T follicular helper cell (primary cell): ENCODE results near the gene GALNT11.
"Not testable (repeated sequence)": the region's sequence is repeated elsewhere in the genome, so short reads cannot be mapped to it uniquely, and the experiment has no call there.

ENCODE experiments used
- DNase-seq: peaks from one replicate; pipeline ENCODE4 v3.0.0-alpha.2; 2020; ENCODE audit warnings: low read depth

GALNT11 gene

DNA sequence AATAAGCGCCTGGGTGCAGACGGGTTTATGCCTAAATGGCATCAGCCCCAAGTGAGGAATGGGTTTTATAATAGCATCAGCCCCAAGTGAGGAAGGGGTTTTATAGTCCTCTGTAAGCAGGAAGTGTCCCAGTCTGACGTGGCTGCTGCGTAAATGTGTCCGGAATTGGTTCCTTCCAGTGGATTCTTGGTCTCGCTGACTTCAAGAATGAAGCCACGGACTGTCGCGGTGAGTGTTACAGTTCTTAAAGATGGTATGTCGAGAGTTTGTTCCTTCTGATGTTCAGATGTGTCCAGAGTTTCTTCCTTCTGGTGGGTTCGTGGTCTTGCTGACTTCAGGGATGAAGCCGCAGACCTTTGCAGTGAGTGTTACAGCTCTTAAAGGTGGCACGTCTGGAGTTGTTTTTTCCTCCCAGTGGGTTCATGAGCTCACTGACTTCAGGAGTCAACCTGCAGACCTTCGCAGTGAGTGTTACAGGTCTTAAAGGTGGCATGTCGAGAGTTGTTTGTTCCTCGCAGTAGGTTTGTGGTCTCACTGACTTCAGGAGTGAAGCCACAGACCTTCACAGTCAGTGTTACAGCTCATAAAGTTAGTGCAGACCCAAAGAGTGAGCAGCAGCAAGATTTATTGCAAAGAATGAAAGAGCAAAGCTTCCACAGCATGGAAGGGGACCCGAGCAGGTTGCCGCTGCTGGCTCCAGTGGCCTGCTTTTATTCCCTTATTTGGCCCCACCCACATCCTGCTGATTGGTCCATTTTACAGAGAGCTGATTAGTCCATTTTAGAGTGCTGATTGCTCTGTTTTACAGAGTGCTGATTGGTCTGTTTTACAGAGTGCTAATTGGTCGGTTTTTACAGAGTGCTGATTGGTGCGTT lies 2.3 kb downstream of the GALNT11 start:
- not testable (repeated sequence) for DNase-seq

DNA sequence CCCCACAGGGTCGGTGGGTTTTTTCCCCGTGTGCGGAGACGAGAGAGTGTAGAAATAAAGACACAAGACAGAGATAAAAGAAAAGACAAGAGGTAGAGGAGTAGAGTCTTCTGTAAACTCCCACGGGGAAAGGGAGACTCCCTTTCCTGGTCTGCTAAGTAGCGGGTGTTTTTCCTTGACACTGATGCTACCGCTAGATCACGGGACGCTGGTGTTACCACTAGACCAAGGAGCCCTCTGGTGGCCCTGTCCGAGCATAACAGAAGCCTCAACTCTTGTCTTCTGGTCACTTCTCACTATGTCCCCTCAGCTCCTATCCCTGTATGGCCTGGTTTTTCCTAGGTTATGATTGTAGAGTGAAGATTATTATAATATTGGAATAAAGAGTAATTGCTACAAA lies 4.6 kb downstream of the GALNT11 start:
- DNase-seq = not testable (repeated sequence)

DNA sequence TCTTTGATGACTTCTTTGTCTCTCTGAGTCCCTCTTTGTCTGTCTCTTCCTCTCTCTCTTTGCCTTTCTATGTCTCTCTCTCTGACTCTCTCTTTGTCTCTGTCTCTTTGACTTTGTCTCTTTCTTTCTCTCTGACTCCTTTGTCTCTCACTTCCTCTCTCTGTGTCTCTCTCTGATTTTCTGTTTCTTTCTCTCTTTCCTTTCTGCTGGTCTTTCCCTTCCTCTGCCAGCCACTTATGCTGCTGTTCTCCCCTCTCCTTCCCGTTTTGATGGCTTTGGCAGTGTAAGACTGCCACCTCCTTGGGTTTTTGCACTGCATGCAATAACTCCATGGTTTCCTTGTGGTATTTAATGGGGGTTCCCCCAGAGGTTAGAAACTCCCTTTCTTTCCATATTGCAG lies 5.2 kb downstream of the GALNT11 start:
- DNase-seq = not testable (repeated sequence)

DNA sequence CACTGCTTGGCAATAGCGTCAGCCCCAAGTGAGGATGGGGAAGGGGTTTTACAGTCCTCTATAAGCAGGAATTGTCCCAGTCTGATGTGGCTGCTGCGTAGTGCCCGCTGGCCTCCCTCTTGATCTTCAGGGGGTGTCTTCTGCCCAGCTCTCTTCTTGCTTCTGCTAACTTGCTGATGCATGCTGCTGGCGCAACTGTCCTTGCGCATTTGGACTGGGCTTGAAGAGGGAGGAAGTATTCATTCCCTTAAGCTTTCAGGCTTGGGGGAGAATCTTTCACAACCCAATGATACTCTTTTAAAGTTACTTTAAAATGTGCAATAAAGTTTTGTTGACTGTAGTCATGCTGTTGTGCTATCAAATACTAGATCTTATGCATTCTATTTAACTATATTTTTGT lies 10.3 kb downstream of the GALNT11 start:
- no peak for DNase-seq

DNA sequence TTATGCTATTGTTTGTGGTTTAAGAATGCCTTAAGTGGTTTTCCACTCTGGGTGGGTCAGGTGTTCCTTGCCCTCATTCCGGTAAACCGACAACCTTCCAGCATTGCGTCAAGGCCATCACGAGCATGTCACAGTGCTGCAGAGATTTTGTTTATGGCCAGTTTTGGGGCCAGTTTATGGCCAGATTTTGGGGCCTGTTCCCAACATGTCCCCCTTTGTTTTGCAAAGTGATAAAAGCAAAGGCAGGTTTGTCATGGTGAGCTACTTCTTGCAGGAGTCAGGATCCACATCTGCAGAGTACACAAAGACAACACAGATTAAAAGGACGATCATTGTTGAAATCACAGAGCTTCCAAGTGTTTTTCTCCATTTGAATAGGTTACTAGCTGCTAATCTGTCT lies 12.9 kb downstream of the GALNT11 start:
- not testable (repeated sequence) for DNase-seq

DNA sequence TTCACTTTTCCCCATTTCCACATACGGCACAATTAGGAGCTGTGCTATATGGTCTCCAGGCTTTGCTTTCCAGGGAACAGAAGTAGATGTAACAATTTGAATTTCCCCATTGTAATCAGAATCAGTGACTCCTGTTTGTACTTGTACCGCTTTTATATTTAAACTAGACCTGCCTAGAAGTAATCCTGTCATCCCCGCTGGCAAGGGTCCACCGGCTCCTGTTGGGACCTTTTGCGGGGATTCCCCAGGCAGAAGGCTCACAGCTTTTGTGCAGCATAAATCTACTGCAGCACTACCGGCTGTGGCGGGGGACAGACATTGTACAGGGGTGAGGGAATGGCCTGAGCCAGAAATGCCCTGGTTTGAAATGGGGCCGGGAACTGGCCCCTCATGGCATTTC lies 17.6 kb downstream of the GALNT11 start:
- DNase-seq = not testable (repeated sequence)

DNA sequence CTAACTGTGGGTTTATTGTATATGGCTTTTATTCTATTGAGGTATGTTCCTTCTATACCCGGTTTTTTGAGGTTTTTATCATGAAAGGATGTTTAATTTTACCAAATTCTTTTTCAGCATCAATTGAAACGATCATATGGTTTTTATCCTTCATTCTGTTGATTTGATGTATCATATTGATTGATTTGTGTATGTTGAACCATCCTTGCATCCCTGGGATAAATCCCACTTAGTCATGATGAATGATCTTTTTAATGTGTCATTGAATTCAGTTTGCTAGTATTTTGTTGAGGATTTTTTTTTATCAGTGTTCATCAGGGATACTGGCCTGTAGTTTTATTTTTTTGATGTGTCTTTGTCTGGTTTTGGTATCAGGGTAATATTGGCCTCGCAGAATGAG lies 19.4 kb downstream of the GALNT11 start:
- DNase-seq = not testable (repeated sequence)

DNA sequence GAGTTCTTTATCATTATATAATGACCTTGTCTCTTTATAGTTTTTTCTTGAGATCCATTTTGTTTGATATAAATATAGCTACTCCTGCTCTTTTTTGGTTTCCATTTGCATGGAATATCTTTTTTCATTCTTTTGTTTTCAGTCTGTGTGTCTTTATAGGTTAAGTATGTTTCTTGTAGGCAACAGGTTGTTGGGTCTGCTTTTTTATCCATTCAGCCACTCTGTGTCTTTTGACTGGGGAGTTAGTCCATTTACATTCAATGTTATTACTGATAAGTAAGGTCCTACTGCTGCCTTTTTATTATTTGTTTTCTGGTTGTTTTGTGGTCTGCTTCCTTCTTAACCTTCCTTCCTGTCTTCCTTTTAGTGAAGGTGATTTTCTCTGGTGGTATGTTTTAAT lies 21.1 kb downstream of the GALNT11 start:
- no peak for DNase-seq

DNA sequence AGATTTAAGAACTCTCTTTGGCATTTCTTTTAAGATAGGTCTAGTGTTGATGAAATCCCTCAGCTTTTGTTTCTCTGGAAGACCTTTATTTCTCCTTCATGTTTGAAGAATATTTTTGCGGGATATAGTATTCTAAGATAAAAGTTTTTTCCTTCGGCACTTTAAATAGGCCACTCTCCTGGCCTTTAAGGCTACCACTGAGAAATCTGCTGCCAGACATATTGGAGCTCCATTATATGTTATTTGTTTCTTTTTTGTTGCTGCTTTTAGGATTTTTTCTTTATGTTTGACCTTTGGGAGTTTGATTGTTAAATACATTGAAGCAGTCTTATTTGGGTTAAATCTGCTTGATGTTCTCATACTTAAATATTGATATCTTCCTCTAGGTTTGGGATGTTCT lies 22.6 kb downstream of the GALNT11 start:
- DNase-seq = no peak

DNA sequence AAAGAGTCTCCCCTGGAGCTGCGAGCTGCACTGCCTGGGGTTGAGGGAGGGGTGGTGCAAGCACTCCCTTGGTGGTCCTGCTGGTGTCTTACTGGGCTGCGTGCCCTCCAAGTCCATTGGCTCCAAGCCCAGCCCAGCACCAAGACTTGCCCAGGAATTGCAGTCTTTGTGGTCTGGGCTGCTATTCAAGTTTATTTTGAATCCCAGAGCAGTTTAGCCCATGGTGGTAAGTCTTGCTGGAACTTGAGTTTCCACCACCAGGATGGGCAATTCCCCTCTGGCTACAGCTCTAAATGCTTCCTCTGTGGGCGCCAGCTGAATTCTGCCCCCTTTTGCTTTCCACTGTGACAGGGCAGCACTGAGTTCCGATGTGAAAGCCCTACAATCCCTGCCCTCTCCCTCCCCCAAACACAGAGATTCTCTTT lies 25.1 kb downstream of the GALNT11 start:
- no peak for DNase-seq

DNA sequence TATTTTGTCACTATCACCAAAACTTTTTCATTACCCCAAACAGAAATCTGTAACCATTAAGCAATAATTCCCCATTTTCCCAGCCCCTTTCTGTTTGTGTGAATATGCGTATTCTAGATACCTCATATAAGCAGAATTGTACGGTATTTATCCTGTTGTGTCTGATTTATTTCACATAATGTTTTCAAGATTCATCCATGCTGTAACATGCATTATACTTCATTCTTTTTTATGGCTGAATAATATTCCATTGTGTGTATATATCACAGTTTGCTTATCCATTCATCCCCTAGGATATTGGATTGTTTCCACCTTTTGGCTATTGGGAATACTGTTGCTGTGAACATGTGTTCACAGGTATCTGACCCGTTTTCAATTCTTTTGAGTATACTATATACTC lies 26.5 kb downstream of the GALNT11 start:
- no peak for DNase-seq

DNA sequence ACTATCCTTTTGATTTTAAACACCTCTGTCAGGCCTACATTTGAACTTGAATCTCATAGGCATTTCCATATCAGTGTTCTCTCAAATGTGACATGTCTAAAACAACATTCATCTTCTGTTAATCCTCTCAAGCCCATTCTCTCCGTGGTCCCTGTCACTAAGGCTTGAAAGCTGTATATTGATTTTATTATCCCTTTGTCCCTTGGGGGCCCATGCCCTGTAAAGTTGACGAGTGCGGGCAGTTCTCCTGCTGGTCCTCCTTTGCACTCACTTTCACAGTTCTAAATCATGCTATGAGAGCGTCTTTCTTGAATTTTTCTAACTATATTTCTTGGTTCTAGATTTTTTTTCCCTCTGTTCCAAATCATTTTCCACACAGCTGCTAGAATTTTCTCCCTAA lies 27.3 kb downstream of the GALNT11 start:
- no peak for DNase-seq

DNA sequence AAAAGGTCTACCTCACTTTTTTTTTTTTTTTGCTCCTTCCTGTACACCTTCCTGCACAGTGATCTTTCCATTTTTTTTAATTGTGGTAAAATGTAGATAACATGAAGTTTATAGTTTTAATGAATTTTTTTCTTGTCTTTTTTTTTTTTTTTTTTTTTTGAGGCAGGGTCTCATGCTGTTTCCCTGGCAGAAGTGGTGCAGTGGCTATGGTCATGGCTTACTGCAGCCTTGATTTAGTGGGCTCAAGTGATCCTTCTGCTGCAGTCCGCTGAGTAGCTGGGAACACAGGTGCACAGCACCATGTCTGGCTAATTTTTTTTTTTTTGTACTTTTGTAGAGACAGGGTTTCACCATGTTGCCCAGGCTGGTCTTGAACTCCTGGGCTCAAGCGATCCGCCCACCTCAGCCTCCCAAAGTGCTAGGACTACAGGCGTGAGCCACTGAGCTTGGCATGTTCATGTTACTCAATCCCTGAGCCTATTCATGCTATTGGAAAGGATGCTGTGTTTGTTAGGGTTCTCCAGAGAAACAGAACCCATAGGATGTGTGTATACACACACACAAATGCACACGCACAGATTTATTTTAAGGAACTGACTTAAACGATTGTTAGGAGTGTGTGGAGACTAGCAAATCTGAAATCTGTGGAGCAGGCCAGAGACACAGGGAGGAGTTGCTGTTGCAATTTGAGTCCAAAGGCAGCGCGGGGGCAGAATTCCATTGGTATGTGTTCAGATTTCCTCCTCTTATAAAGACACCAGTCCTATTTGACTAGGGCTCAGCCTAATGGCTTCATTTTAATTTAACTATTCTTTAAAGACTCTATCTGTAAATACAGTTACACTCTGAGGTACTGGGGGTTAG lies 29.1 kb downstream of the GALNT11 start:
- DNase-seq = no peak

DNA sequence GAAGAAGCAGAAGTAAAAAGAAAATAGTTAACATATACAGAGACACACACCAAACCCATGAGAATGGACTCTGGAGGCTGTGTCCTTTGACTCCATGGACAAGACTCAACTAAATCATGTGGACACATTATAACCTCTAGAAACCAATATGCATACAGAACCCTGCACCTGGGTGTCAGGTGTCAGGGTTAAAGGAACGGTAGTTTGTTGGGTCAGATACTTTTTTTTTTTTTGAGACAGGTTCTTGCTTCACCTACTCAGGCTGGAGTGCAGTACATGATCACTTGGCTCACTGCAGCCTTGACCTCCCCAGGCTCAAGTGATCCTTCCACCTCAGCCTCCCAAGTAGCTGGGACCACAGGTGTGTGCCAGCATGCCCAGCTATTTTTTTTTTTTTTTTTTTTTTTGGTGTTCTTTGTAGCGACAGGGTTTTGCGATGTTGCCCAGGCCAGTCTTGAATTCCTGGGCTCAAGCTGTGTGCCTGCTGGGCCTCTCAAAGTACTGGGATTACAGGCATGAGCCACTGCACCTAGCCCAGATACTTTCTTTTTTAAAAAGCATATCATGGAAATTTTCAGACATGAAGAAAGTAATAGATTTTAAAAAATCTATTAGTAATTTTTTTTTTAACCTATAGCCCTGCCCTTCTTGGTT lies 31.3 kb downstream of the GALNT11 start:
- DNase-seq = no peak

DNA sequence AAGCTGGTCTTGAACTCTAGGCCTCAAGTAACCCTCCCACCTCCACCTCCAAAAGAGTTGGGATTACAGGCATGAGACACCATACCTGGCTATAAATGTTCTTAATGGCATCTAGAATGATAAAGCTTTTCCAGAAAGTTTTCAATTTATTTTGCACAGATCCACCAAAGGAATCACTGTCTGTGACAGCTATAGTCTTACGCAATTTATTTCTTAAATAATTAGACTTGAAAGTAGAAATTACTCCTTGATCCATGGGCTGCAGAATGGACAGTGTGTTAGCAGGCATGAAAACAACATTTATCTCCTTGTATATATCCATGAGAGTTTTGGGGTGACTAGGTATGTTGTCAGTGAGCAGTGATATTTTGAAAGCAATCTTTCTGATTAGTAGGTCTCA lies 33.8 kb downstream of the GALNT11 start:
- no peak for DNase-seq

DNA sequence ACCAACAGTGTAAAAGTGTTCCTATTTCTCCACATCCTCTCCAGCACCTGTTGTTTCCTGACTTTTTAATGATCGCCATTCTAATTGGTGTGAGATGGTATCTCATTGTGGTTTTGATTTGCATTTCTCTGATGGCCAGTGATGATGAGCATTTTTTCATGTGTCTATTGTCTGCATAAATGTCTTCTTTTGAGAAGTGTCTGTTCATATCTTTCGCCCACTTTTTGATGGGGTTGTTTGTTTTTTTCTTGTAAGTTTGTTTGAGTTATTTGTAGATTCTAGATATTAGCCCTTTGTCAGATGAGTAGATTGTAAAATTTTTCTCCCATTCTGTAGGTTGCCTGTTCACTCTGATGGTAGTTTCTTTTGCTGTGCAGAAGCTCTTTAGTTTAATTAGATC lies 35.6 kb downstream of the GALNT11 start:
- DNase-seq = not testable (repeated sequence)

DNA sequence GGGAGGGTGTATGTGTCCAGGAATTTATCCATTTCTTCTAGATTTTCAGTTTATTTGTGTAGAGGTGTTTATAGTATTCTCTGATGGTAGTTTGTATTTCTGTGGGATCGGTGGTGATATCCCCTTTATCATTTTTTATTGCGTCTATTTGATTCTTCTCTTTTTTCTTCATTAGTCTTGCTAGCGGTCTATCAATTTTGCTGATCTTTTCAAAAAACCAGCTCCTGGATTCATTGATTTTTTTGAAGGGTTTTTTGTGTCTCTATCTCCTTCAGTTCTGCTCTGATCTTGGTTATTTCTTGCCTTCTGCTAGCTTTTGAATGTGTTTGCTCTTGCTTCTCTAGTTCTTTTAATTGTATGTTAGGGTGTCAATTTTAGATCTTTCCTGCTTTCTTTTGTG lies 37.7 kb downstream of the GALNT11 start:
- DNase-seq = not testable (repeated sequence)

DNA sequence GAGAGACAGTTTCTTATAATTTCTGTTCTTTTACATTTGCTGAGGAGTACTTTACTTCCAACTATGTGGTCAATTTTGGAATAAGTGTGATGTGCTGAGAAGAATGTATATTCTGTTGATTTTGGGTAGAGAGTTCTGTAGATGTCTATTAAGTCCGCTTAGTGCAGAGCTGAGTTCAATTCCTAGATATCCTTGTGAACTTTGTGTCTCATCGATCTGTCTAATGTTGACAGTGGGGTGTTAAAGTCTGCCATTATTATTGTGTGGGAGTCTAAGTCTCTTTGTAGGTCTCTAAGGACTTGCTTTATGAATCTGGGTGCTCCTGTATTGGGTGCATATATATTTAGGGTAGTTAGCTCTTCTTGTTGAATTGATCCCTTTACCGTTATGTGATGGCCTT lies 38.3 kb downstream of the GALNT11 start:
- not testable (repeated sequence) for DNase-seq

DNA sequence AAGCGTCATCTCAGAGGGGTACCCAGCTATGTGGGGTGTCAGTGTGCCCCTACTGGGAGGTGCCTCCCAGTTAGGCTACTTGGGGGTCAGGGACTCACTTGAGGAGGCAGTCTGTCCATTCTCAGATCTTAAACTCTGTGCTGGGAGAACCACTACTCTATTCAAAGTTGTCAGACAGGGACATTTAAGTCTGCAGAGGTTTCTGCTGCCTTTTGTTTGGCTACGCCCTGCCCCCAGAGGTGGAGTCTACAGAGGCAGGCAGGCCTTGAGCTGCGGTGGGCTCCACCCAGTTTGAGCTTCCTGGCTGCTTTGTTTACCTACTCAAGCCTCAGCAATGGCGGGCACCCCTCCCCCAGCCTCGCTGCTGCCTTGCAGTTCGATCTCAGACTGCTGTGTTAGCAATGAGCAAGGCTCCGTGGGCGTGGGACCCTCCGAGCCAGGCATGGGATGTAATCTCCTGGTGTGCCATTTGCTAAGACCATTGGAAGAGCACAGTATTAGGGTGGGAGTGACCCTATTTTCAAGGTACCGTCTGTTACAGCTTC lies 40.4 kb downstream of the GALNT11 start:
- not testable (repeated sequence) for DNase-seq

DNA sequence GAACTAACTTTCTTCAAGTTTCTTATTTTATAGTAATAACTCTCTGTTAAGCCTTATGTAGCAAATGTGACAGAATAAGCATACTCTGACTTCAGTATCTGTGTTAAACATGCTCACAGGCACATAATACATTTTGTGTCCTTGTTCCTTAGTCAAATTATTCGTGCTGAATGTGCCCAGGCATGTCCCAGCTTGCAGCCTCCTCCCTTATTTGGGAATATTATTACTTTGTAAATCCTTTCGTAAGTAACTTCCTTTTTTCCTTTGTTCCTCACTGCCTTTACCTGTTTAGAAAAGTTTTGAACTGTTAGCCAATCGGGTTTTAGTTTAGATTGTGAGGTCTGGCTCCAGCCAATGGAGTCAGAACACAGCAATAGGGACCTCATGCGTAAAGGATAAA lies 46.9 kb downstream of the GALNT11 start:
- DNase-seq = no peak

DNA sequence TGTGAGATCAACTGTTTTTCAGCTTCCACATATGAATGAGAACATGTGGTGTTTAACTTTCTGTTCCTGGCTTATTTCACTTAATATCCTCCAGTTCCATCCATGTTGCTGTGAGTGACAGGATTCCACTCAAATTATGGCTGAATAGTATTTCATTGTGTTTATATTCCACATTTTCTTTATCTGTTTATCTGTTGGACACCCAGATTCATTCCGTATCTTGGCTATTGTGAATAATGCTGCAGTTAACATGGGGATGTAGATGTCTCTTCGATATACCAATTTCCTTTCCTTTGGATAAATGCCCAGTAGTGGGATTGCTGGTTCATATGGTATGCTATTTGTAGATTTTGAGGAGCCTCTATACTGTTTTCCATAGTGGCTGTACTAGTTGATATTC lies 47.9 kb downstream of the GALNT11 start:
- DNase-seq = no peak

DNA sequence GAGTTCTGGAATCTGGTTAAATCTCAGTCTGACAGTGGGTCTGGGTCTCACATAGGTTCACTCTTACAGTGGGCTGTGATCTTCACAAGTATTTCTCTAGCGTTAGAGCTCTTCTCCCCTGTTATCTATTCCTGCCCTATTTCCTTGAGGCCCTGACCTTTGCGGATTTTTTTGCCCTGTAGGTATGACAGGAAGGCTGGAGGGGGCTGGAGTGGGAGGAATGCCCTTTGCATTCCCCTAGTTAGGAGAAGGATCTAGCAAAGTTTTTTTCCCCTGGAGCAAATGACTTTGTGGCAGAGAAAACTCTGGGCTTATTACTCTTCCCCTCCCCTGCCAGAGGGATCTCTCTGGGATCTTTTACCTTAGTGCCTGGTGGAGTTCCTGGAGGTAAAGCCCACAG lies 49.2 kb downstream of the GALNT11 start:
- DNase-seq = no peak
